K562 (cell line): ENCODE results near the gene CCDC73. TPM values are rescaled to one million over a fixed set of nuclear protein-coding genes. Genes with fewer than 3 reads are reported as not detected.

Experiments used
- ARNT ChIP-seq, 2 experiments: fragments of 450-650 bp; IDR thresholded peaks; 2 replicates each; pipeline ENCODE4 v1.6.1; 2016; ENCODE audit warnings: mild to moderate bottlenecking in 1 of 2
- BCL6 ChIP-seq: fragments of 250-450 bp; sonication (Bioruptor Pico); IDR thresholded peaks from 2 replicates; pipeline ENCODE4 v1.4.0; 2020
- CBX2 ChIP-seq: fragments of 200-600 bp; sonication (generic); IDR thresholded peaks from one replicate; pipeline ENCODE4 v1.6.1; 2012; ENCODE audit warnings: mild to moderate bottlenecking, low read length, inconsistent platforms; ENCODE audit not compliant: insufficient read depth, poor library complexity, severe bottlenecking
- CBX5 ChIP-seq: IDR thresholded peaks from 2 replicates; pipeline ENCODE4 v1.6.1; 2014; ENCODE audit warnings: low read depth, borderline replicate concordance
- CXXC5 ChIP-seq: fragments of 250-450 bp; sonication (Bioruptor Pico); IDR thresholded peaks from 2 replicates; pipeline ENCODE4 v1.8.0; 2022; ENCODE audit warnings: inconsistent platforms, mild to moderate bottlenecking, moderate library complexity
- DEAF1 ChIP-seq: fragments of 450-650 bp; formaldehyde crosslinking; IDR thresholded peaks from 2 replicates; pipeline ENCODE4 v1.4.0; 2020; ENCODE audit warnings: mild to moderate bottlenecking, moderate library complexity
- HNRNPK ChIP-seq: fragments of 200-400 bp; formaldehyde crosslinking; IDR thresholded peaks from one replicate; pipeline ENCODE4 v1.6.1; 2018; ENCODE audit warnings: mild to moderate bottlenecking, low read depth, low read length; ENCODE audit not compliant: poor library complexity, severe bottlenecking
- SMAD1 ChIP-seq: fragments of 150-350 bp; IDR thresholded peaks from 2 replicates; pipeline ENCODE4 v1.6.1; 2014; ENCODE audit warnings: low read length, low read depth; ENCODE audit not compliant: partially characterized antibody
- TEAD1 ChIP-seq, 2 experiments: fragments of 450-650 bp in 1 of 2; sonication (generic) in 1 of 2; formaldehyde crosslinking; IDR thresholded peaks; 2 replicates each; pipeline versions ENCODE4 v1.4.0 to v1.8.0; 2020 to 2022; ENCODE audit warnings: mild to moderate bottlenecking in 2 of 2, missing genetic modification reagents in 1 of 2
- TRIM28 ChIP-seq: fragments of 450-650 bp; IDR thresholded peaks from 2 replicates; pipeline ENCODE4 v1.6.1; 2017
- ZNF143 ChIP-seq: sonication (generic); formaldehyde crosslinking; IDR thresholded peaks from 2 replicates; pipeline ENCODE4 v1.9.0; 2022; ENCODE audit warnings: mild to moderate bottlenecking, missing genetic modification reagents
- ZNF146 ChIP-seq: IDR thresholded peaks from one replicate; pipeline ENCODE4 v1.6.1; 2018; ENCODE audit warnings: missing compliant biosample characterization; ENCODE audit not compliant: unreplicated experiment
- ZNF277 ChIP-seq: fragments of 250-450 bp; sonication (Bioruptor Pico); IDR thresholded peaks from 2 replicates; pipeline ENCODE4 v1.8.0; 2022; ENCODE audit warnings: inconsistent platforms, mild to moderate bottlenecking, moderate library complexity, borderline replicate concordance
- ZNF778 ChIP-seq: fragments of 450-650 bp; formaldehyde crosslinking; IDR thresholded peaks from 2 replicates; pipeline ENCODE4 v1.4.0; 2020; ENCODE audit warnings: mild to moderate bottlenecking, moderate library complexity
- polyA plus RNA-seq, 8 experiments: library from polyadenylated mRNA; depleted of rRNA in 4 of 8; stranded (reverse) in 5 of 8; unstranded in 3 of 8; fragments of >200 nt; fragmentation: Nextera tagmentation in 2 of 8; fragmentation: Illumina TruSeq in 1 of 8; extraction: Ambion mirVana in 2 of 8; extraction: Trizol in 1 of 8; gene quantifications; 2 replicates each; pipeline versions ENCODE4 v1.2.1 to v1.2.3, GENCODE V29; 2011 to 2014; ENCODE audit warnings: inconsistent platforms in 1 of 8, missing spikeins in 1 of 8
- total RNA-seq, 7 experiments: library from RNA; depleted of rRNA in 6 of 7; stranded (reverse); fragments of >200 nt in 6 of 7; fragmentation: Illumina TruSeq in 2 of 7; extraction: Trizol in 2 of 7; gene quantifications; 2 replicates each; pipeline versions ENCODE4 v1.2.1 to v1.2.3, GENCODE V29; 2011 to 2021; ENCODE audit warnings: low replicate concordance in 1 of 7
- TF ChIP-seq, protein P1 (sequence below): fragments of 250-450 bp; sonication (Bioruptor Pico); IDR thresholded peaks from 2 replicates; pipeline ENCODE4 v1.9.0; 2021; ENCODE audit warnings: mild to moderate bottlenecking, inconsistent platforms
- TF ChIP-seq, protein P2 (sequence below): fragments of 250-450 bp; sonication (Bioruptor Pico); IDR thresholded peaks from 2 replicates; pipeline ENCODE4 v1.5.0; 2021; ENCODE audit warnings: mild to moderate bottlenecking, moderate library complexity
- TF ChIP-seq, protein P3 (sequence below): fragments of 450-650 bp; formaldehyde crosslinking; IDR thresholded peaks from 2 replicates; pipeline ENCODE4 v1.4.0; 2020; ENCODE audit warnings: mild to moderate bottlenecking, moderate library complexity

The CCDC73 gene
- total and polyA plus RNA-seq, 9 of the 15 experiments (the other 6 are each of a cell fraction or from before 2014, with no cell fraction given) = 0.20 to 0.21 TPM; not detected in 7

DNA sequence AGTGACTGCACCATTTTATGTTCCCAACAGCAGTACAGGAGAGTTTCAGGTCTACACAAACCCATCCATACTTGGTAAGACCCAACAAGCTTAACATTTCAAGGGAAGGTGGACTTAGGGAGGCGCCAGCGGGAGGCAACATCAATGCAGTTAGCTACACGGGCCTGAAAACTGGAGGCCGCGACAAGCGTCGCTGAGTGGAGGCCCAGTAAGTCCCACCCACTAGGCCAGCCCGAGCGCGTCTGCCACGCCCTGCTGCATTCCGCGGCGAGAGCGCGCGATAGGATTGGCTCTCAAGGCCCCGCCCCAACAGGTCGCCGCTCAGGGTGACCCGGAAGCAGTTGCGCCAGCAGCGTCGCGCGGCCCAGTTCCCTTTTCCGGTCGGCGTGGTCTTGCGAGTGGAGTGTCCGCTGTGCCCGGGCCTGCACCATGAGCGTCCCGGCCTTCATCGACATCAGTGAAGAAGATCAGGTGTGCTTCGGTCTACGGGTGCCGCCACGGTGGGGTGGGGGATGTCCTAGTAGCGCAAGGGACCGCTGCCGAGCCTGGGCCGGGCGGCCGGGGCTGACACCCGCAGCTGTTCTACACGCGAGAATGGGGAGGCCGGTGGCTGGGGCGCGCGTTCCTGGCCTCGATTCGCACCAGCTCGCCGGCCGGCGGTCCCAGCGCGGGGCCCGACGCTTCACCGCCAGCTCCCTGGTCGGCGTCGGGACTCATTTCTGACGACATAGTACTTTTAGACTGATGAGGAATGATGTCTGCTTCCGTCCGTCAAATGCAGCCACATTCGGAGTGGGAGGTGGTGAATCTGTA, 210.8 kb downstream of the CCDC73 start, which contains the start of gene EIF3M (continued):
- TF ChIP-seq, protein P1, sequence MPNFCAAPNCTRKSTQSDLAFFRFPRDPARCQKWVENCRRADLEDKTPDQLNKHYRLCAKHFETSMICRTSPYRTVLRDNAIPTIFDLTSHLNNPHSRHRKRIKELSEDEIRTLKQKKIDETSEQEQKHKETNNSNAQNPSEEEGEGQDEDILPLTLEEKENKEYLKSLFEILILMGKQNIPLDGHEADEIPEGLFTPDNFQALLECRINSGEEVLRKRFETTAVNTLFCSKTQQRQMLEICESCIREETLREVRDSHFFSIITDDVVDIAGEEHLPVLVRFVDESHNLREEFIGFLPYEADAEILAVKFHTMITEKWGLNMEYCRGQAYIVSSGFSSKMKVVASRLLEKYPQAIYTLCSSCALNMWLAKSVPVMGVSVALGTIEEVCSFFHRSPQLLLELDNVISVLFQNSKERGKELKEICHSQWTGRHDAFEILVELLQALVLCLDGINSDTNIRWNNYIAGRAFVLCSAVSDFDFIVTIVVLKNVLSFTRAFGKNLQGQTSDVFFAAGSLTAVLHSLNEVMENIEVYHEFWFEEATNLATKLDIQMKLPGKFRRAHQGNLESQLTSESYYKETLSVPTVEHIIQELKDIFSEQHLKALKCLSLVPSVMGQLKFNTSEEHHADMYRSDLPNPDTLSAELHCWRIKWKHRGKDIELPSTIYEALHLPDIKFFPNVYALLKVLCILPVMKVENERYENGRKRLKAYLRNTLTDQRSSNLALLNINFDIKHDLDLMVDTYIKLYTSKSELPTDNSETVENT (CRISPR knock-in tag) = 0 out of 2 replicates have a peak, but pooled peaks have one; percentile 32
- TF ChIP-seq ZNF143 (CRISPR knock-in tag) (no peak), ZNF277 (CRISPR knock-in tag) (no peak), DEAF1 (CRISPR knock-in tag) (no peak), ARNT (IDR thresholded peaks at IDR 0.05) (no peak), CXXC5 (CRISPR knock-in tag) (peak; percentile 95), BCL6 (no peak), TRIM28 (no peak), HNRNPK (no peak), CBX2 (no peak), ZNF778 (CRISPR knock-in tag) (no peak), SMAD1 (no peak), CBX5 (no peak), TEAD1 (CRISPR knock-in tag; IDR thresholded peaks at IDR 0.05) (peak; percentile 94 to 99), ZNF146 (CRISPR knock-in tag) (no peak)
- TF ChIP-seq, protein P2, sequence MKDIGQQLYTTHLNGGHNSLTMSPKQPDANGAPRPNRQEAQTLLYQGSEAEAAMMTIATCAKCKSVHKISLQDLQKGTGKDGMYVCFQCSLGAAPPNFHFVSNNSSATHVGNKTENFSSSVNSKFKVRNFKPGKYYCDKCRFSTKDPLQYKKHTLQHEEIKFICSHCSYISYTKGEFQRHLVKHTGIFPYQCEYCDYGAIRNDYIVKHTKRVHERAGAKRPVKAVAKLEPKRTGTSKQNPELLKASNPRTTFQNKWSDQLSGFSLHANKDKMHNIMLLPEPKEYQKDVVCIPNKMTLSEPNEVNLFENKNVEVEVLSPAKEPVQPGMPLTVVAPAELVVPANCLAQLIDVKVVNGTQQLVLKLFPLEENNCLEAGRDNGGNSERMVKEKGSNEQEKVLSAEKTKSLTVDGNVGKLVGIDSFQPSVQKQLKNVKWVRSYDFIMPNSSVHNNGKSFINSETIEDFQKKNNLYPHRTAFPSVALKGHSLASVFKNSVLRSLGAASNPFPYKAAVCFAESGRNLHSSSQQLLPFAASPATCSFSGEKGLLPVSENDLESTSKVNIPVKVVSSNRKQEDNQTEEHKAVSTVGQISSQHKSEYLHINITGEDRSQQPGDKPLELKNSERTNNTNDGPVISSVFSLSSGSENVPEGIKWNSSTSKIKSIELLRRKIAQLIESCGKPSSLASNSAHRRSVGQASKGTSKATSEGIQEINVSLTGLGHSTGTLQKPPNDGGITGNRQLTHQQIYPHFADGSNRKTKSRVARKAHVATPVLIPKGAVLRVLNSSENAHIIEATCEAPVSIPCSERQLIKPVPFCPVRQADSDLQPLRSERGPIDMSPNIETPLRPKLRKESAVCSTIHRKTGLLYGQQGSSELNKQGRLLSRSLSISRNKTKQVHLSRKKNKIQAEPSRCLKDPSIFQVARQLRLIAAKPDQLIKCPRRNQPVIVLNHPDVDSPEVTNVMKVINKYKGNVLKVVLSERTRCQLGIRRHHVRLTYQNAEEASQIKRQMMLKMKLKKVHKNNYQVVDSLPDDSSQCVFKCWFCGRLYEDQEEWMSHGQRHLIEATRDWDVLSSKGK (CRISPR knock-in tag) = no peak
- TF ChIP-seq, protein P3, sequence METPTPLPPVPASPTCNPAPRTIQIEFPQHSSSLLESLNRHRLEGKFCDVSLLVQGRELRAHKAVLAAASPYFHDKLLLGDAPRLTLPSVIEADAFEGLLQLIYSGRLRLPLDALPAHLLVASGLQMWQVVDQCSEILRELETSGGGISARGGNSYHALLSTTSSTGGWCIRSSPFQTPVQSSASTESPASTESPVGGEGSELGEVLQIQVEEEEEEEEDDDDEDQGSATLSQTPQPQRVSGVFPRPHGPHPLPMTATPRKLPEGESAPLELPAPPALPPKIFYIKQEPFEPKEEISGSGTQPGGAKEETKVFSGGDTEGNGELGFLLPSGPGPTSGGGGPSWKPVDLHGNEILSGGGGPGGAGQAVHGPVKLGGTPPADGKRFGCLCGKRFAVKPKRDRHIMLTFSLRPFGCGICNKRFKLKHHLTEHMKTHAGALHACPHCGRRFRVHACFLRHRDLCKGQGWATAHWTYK (CRISPR knock-in tag) = peak; percentile 22; the same call in 1 of the 2 replicates
